Suppressor macrophage (primary cell): ENCODE measurements around the gene EIF3K.

Source experiments
- DNase-seq, 4 experiments: peaks; one replicate each; pipeline ENCODE4 v3.0.0-alpha.2; 2020 to 2022

Gene EIF3K

DNA sequence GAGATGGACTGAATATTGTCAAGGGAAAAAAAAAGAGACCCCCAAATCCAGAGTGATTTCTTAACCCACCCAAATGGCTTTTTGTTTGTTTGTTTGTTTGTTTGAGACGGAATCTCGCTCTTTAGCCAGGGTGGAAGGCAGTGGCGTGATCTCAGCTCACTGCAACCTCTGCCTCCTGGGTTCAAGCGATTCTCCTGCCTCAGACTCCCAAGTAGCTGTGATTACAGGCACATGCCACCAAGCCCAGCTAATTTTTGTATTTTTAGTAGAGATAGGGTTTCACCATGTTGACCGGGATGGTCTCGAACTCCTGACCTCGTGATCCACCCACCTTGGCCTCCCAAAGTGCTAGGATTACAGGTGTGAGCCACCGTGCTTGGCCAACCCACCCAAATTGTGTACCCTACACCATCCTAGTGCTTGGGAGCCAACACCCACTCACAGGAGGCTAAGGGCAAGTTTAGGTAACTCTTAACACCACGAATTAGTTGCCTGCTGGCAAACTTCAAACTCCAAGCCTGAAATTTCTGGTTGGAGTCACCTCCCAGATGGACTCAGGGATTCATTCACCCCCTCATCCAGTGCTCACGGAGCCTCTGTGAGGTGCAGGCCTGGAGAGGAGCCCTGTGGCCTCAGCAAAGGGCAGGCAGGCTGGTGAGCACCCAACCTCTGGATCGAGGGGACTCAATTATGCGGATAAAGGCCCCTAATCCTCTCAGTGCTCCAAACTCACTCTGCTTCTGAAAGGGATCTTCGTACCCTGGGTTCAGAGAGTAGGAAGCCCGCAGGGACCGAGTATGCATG, 66.1 kb downstream of the EIF3K start:
- no peak for DNase-seq

DNA sequence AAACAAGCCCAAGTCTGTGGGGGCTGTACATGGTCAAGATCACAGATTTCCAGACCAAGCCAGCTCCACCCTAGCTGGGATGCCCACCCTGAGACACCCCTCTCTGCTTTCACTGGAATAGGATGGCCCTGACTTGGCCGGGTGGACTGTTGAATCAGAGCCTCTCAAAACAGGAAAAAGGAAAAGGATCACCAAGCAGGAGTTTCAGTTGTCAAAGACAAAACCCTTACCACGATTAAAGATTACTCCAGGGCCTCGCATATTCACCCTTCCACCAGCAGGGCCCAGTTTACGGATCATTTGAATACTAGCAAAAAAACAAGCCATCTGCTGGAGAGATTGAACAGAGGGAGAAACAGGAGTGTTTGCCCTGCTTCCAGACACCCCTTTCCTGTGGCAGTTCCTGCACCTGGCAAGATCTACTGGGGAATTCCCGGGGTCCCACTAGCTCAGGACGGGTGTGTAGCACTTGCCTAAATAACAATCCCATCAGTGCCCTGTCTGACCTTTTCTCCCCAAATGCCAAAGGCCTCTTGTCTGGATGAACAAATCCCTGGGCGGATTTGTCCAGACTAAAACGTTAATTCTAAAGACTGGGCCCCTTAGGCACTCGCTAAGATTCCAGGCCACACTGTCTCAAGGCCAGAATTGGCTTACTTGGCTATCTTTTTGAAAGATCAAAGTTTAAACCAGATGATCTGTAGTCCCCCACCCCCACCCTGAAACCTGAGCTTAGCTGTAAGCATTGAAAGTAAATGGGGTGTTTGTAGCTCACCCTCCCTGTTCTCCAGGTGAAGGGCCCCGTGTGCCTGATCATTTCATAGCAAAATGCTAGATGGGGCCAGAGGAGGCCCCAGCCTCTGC, 66.9 kb downstream of the EIF3K start:
- DNase-seq = peak in 3 of 4 experiments; percentile 19 to 41 (median 30)

GRCh38 chr19:38686530-38686888, 67.5 kb downstream of the EIF3K start:
- peak; percentile 38 to 64 (median 60) for DNase-seq
